ENCODE data around the gene GJB4. TPM values are rescaled to one million over a fixed set of nuclear protein-coding genes. Genes with fewer than 3 reads are reported as not detected.

GJB4 gene
- polyA plus RNA-seq, 1 donor from 2014 or later: not detected

DNA sequence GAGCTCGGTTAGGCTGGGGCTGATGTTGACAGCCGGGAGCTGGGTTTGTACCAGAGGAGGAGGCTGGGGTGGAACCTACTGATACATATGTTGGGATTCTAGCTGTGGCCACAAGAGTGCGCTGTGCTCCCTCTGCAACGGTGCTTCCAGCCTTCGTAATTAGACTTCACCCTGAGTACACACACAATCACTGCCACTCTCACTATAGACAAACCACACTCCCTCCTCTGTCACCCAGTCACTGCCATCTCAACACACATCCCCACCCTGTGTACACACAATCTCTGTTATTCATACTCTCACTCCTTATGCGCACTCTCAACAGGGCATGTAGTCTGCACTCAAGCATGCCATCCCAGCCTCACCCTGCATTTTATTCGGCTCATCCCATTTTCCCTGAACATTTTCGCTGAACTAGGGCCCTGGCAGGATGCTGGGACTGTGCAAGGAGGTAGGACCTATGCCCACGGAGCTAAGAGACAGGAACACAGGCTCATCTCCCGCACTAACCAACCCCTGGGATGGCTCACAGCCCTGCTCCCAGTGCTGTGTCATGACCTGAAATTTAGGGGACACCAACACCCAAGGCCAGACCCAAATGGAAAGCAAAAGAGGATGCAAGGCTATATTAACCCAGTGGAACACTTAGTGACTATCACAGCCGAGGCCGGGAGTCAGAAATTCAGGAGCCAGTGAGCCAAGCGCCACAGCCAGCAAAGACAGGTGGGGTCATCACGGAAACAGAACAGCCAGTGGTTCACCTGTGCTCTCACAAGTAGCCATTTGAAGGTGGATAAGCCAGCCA is 27.2 kb downstream of the GJB4 start:
- Histone ChIP-seq H3K9ac (ENCODE audit: low read length) (peak overlapping the region; percentile 2), H3K79me2 (replicated peaks; ENCODE audit: insufficient read depth, low read length) (no peaks in the 10 kb centered on the region), H3K27ac (ENCODE audit: low read length) (no peak overlapping the region), H2AFZ (ENCODE audit: low read depth, low read length) (no peak overlapping the region), H3K9me3 (ENCODE audit: low read length) (no peaks in the 10 kb centered on the region), H3K4me2 (ENCODE audit: low read length) (no peak overlapping the region), H3K9me2 (ENCODE audit: insufficient read depth, low read length) (no peaks in the 10 kb centered on the region), H3K4me3 (ENCODE audit: low read length) (no peak overlapping the region), H3K36me3 (ENCODE audit: insufficient read depth, low read length) (no peaks in the 10 kb centered on the region), H3F3A (ENCODE audit: insufficient read depth, low read length, poor library complexity, severe bottlenecking) (no peaks in the 10 kb centered on the region), H3K27me3 (ENCODE audit: insufficient read depth, low read depth, low read length) (peaks cover 21% of the 10 kb centered on the region), H4K20me1 (ENCODE audit: insufficient read depth) (no peaks in the 10 kb centered on the region)
- peak; percentile 38 for TF ChIP-seq TAF1 (IDR thresholded peaks at IDR 0.05; ENCODE audit: low read depth)
- peak; percentile 39 for TF ChIP-seq MXI1 (conservative IDR thresholded peaks at IDR 0.05; ENCODE audit: poor library complexity, severe bottlenecking)
- peak; percentile 89 for TF ChIP-seq SMC3 (conservative IDR thresholded peaks at IDR 0.05; ENCODE audit: poor library complexity)
- TF ChIP-seq POLR2AphosphoS5 (IDR thresholded peaks at IDR 0.05): no peak
- TF ChIP-seq EZH2 (IDR thresholded peaks at IDR 0.05; ENCODE audit: borderline replicate concordance, insufficient read depth, low read length, poor library complexity, severe bottlenecking): no peak
- peak; percentile 56 for TF ChIP-seq EP300 (conservative IDR thresholded peaks at IDR 0.05; ENCODE audit: poor library complexity, severe bottlenecking)
- TF ChIP-seq, protein P1, sequence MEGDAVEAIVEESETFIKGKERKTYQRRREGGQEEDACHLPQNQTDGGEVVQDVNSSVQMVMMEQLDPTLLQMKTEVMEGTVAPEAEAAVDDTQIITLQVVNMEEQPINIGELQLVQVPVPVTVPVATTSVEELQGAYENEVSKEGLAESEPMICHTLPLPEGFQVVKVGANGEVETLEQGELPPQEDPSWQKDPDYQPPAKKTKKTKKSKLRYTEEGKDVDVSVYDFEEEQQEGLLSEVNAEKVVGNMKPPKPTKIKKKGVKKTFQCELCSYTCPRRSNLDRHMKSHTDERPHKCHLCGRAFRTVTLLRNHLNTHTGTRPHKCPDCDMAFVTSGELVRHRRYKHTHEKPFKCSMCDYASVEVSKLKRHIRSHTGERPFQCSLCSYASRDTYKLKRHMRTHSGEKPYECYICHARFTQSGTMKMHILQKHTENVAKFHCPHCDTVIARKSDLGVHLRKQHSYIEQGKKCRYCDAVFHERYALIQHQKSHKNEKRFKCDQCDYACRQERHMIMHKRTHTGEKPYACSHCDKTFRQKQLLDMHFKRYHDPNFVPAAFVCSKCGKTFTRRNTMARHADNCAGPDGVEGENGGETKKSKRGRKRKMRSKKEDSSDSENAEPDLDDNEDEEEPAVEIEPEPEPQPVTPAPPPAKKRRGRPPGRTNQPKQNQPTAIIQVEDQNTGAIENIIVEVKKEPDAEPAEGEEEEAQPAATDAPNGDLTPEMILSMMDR (IDR thresholded peaks at IDR 0.05; ENCODE audit: poor library complexity, severe bottlenecking): peak; percentile 94
- TF ChIP-seq, protein P2, sequence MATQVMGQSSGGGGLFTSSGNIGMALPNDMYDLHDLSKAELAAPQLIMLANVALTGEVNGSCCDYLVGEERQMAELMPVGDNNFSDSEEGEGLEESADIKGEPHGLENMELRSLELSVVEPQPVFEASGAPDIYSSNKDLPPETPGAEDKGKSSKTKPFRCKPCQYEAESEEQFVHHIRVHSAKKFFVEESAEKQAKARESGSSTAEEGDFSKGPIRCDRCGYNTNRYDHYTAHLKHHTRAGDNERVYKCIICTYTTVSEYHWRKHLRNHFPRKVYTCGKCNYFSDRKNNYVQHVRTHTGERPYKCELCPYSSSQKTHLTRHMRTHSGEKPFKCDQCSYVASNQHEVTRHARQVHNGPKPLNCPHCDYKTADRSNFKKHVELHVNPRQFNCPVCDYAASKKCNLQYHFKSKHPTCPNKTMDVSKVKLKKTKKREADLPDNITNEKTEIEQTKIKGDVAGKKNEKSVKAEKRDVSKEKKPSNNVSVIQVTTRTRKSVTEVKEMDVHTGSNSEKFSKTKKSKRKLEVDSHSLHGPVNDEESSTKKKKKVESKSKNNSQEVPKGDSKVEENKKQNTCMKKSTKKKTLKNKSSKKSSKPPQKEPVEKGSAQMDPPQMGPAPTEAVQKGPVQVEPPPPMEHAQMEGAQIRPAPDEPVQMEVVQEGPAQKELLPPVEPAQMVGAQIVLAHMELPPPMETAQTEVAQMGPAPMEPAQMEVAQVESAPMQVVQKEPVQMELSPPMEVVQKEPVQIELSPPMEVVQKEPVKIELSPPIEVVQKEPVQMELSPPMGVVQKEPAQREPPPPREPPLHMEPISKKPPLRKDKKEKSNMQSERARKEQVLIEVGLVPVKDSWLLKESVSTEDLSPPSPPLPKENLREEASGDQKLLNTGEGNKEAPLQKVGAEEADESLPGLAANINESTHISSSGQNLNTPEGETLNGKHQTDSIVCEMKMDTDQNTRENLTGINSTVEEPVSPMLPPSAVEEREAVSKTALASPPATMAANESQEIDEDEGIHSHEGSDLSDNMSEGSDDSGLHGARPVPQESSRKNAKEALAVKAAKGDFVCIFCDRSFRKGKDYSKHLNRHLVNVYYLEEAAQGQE (IDR thresholded peaks at IDR 0.05; ENCODE audit: borderline replicate concordance): no peak
- TF ChIP-seq RAD21 (conservative IDR thresholded peaks at IDR 0.05): peak; percentile 88

DNA sequence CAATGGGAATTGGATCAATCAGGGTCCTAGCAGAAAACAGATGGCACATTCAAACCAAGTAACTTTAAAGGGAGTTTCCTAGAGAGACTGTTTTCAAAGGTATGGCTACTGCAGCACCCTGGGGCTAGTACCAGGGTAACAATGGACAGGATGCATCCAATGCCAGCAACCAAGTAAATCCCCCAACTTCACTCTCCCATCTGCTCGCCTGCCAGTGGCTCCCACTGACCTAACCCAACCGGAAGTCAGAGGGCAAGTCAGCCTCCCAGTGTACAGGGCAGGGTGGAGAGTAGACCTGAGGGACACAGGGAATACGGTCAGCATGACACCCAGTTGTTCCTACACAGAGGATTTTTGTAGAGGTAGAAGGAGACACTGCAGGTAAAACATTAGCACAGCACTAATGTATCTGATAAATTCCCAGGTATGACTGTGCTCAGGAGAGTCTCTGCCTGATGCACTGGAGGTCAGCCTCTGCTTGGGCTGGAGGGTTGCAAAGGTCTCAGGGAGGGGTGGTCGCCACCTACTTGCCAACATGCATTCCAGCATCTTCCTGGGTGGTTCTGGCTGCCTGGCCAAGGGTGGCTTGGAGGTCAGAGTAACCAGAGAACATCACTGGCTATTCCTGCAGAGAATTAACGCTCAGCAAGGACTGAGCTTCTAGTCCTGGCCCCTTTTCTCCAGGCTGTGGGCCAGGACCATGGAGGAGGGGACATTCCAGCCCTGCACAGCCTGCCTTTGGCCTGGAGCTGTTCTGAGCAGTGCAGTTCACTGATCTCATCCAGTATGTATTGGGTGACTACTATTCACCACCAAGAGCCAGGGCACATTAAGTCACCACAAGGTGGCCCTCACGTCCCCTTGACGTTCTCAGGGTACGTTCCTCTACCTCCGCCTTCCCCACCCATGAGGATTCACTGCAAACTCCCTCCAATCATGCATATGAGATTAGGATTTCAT is 28.2 kb downstream of the GJB4 start:
- Histone ChIP-seq H3F3A (ENCODE audit: insufficient read depth, low read length, poor library complexity, severe bottlenecking) (no peaks in the 10 kb centered on the region), H4K20me1 (ENCODE audit: insufficient read depth) (no peaks in the 10 kb centered on the region), H3K4me2 (ENCODE audit: low read length) (no peak overlapping the region), H3K79me2 (replicated peaks; ENCODE audit: insufficient read depth, low read length) (no peaks in the 10 kb centered on the region), H3K27me3 (ENCODE audit: insufficient read depth, low read depth, low read length) (peaks cover 15% of the 10 kb centered on the region), H3K27ac (ENCODE audit: low read length) (no peak overlapping the region), H3K9ac (ENCODE audit: low read length) (no peak overlapping the region), H2AFZ (ENCODE audit: low read depth, low read length) (no peak overlapping the region), H3K9me2 (ENCODE audit: insufficient read depth, low read length) (no peaks in the 10 kb centered on the region), H3K9me3 (ENCODE audit: low read length) (no peaks in the 10 kb centered on the region), H3K4me3 (ENCODE audit: low read length) (no peak overlapping the region), H3K36me3 (ENCODE audit: insufficient read depth, low read length) (no peaks in the 10 kb centered on the region)
- no peak for TF ChIP-seq POLR2AphosphoS5 (IDR thresholded peaks at IDR 0.05)
- TF ChIP-seq TAF1 (IDR thresholded peaks at IDR 0.05; ENCODE audit: low read depth): no peak
